ENCODE measurements around the gene TGM1.

GRCh38 chr14:24232121-24232644 lies 30.8 kb downstream of the TGM1 start, which contains the start of gene NEDD8:
- TF ChIP-seq KDM5A (IDR thresholded peaks at IDR 0.05) (0 out of 2 replicates have a peak, but pooled peaks have one; percentile 30), NR3C1 (IDR thresholded peaks at IDR 0.05) (no peak), CEBPB (IDR thresholded peaks at IDR 0.05) (peak in 1 of 2 experiments; percentile 37; a peak in 1 of 4 replicates), REST (IDR thresholded peaks at IDR 0.05) (no peak), CTCF (IDR thresholded peaks at IDR 0.05) (no peak), ESRRA (IDR thresholded peaks at IDR 0.05; ENCODE audit: borderline replicate concordance, low read length) (no peak), HDAC2 (IDR thresholded peaks at IDR 0.05) (no peak), HOXA7 (CRISPR knock-in tag; IDR thresholded peaks at IDR 0.05) (no peak), MAX (IDR thresholded peaks at IDR 0.05) (no peak), CBX2 (IDR thresholded peaks at IDR 0.05; ENCODE audit: borderline replicate concordance, low read depth) (no peak), MAZ (IDR thresholded peaks at IDR 0.05; ENCODE audit: borderline replicate concordance, low read depth, low read length) (no peak)
